Measurements from ENCODE around the gene TMEM267.

DNA sequence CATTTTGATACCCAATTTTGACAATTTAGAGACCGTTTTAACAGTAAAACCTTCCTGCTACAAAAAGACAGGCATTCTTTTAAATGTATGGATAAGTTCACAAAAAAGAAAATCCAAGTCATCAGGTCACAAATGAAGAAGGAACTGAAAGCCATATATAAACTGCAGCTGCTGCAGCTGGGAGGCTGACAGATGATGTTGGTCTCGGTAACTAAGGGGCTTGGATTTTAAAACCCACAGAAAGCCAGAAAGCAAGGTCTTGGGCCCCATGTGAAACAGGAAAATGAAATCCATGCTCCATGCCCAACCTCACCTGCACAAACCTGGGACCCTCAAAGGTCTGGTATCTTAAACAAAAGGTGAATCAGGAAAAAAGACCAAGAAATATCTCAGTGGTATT lies 47.0 kb upstream of the TMEM267 start:
- TF ChIP-seq, protein P1, sequence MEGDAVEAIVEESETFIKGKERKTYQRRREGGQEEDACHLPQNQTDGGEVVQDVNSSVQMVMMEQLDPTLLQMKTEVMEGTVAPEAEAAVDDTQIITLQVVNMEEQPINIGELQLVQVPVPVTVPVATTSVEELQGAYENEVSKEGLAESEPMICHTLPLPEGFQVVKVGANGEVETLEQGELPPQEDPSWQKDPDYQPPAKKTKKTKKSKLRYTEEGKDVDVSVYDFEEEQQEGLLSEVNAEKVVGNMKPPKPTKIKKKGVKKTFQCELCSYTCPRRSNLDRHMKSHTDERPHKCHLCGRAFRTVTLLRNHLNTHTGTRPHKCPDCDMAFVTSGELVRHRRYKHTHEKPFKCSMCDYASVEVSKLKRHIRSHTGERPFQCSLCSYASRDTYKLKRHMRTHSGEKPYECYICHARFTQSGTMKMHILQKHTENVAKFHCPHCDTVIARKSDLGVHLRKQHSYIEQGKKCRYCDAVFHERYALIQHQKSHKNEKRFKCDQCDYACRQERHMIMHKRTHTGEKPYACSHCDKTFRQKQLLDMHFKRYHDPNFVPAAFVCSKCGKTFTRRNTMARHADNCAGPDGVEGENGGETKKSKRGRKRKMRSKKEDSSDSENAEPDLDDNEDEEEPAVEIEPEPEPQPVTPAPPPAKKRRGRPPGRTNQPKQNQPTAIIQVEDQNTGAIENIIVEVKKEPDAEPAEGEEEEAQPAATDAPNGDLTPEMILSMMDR (conservative IDR thresholded peaks at IDR 0.05; ENCODE audit: low read length) = no peak
- TF ChIP-seq EZH2phosphoT487 (IDR thresholded peaks at IDR 0.05; ENCODE audit: borderline replicate concordance, low read depth, low read length) = no peak
